GM18868 (cell line): Measurements from ENCODE around the gene SLC29A4.
"Not testable (repeated sequence)": the region's sequence is repeated elsewhere in the genome, so short reads cannot be mapped to it uniquely, and the experiment has no call there.

ENCODE experiments used
- ATAC-seq: cut with Tn5 transposase; IDR thresholded peaks from one replicate; pipeline ENCODE4 v1.9.1; 2021; ENCODE audit warnings: mild to moderate bottlenecking, moderate library complexity; ENCODE audit not compliant: unreplicated experiment

The SLC29A4 gene

DNA sequence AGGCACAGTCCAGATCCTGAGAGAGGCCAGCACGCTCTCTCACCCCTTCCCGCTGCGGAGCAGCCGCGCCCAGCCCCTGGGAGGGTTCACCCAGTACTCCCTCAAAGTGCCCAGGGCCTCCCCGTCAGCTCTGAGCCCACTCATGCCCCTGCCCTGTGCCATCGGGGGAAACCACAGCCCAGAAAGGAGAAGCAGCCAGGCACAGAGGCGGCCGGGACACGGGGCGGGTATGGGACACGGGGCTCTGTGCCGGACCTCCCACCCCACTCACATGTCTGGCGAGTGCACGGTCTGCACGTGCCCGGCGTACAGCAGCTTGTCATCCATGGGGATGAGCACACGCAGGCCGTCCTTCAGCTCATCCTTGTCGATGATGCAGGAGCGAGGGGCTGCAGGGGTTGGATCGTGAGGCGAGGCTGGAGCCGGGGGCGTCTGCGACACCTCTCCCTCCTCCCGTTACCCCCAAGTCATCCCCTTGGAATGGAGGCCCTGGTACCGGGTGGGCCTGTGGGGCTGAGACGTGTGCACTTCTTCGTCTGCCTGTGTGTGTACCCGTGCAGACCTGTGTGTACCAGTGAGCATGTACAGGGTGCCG lies 38.2 kb downstream of the SLC29A4 start:
- ATAC-seq: no peak

GRCh38 chr7:5322621-5323410 lies 40.1 kb downstream of the SLC29A4 start:
- ATAC-seq: no peak

- ATAC-seq: not testable (repeated sequence)
These were observed 41.3 kb downstream of the SLC29A4 start for GRCh38 chr7:5323800-5324781.

- no peak for ATAC-seq
These were observed 42.2 kb downstream of the SLC29A4 start for GRCh38 chr7:5324961-5325360.

GRCh38 chr7:5330288-5330687 lies 47.5 kb downstream of the SLC29A4 start:
- no peak for ATAC-seq

DNA sequence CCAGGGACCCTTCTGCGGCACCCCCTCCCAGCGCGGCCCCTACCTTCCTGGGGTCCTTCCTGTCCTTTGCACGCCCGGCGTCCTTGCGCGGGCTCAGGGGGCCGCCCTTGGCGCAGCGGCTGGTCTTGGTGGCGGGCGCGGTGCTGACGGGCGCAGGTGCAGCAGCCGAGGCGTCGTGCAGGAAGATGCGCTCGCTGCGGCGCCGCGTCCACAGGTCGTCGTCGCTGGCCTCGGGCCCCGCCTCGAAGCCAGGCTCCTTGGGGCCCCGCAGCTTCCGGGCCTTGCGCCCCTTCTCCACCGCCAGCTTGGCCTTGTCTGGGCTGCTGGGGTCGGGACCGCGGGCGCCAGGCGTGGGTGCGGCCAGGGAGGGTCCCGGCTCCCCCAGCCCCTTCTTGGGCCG lies 49.8 kb downstream of the SLC29A4 start:
- ATAC-seq: no peak

DNA sequence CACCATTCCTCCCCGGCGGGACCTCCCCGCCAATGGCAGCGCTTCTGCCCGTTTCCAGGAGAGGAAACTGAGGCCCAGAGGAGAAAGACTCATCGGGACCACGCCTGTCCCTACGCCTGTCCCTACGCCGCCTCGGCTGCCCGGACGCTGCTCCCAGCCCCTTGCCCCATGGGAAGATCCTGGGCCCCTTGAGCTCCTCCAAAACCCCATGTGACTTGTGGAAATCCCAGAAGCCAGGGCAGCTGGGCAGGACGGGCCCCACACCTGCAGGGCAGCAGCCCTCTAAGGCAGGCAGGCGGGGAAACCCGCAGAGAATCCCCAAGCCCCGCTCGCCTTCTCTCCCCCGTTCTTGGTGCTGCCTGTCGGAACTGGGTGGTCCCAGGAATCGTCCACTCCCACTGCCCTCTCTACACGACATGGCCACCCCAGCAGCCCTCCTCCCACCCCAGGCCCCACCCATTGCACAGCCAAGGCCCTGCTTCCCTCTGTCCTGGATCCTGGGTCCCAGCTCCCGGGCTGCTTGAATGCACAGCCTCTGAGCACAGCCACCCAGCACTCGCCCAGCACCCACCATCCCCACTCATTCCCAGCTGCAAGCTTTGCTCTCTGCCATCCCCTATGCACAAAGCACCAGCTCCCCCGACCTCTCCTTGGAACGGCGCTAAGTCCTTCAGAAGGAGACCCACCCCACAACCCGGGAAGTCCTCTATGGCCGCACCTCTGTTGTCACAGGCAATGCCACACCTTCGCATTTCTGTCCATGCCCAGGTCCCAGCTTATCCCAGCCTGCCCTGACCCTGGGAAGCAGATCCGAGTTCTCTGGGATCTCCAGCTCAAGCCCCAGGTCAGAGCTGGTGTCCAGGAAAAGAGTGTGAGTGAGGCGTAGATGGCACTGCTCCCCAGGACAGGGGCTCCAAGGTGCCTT lies 50.6 kb downstream of the SLC29A4 start:
- ATAC-seq: no peak

DNA sequence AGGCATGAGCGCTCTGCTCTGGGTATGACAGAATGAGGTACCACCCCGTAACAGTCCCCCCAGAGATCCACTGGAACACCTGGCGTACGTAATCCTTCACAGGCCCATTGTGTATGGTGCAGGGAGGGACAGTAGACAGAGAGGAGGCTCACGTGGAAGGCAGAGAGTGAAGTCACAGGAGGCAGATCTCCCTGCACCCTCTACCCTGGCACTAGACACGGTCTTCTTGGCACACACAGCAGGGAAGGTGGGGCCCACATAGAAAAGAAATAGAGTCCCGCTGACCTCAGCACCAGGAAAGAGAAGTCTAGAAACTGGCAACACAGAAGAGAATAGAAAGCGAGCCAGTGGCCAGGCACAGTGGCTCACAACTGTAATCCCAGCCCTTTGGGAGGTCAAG lies 51.9 kb downstream of the SLC29A4 start:
- ATAC-seq: no peak

- ATAC-seq: no peak
These were observed 54.3 kb downstream of the SLC29A4 start for GRCh38 chr7:5337047-5337446.

DNA sequence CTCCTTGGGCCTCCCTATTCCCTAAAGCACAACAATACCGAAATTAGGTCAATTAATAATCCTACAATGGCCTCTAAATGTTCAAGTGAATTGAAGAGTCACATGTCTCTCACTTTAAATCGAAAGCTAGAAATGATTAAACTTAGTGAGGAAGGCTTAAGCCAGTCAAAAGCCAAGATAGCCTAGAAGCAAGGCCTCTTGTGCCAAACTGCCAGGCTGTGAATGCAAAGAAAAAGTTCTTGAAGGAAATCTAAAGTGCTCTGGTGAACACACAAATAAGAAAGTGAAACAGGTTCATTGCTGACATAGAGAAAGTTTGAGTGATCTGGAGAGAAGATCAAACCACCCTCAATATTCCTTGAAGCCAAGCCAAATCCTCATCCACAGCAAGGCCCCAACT lies 57.2 kb downstream of the SLC29A4 start:
- no peak for ATAC-seq

GRCh38 chr7:5342631-5343030 lies 59.9 kb downstream of the SLC29A4 start:
- no peak for ATAC-seq

DNA sequence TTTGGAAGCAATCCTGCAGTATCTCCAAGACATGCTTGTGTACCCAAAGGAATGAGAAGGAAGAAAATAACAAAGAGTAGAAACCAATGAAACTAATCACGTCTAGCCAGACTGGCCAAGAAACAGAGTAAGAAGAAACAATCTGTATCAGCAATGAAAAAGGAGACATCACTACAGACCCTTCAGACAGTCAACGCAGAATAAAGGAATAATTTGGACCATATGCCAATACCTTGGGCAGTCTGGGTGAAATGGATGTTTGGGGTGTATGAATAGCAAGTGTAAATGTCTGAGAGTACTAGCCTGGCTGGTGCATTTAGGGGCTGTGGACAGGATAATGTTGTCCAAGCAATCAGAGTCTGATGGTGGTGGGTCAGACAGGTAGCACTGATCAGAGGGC lies 61.1 kb downstream of the SLC29A4 start:
- no peak for ATAC-seq

DNA sequence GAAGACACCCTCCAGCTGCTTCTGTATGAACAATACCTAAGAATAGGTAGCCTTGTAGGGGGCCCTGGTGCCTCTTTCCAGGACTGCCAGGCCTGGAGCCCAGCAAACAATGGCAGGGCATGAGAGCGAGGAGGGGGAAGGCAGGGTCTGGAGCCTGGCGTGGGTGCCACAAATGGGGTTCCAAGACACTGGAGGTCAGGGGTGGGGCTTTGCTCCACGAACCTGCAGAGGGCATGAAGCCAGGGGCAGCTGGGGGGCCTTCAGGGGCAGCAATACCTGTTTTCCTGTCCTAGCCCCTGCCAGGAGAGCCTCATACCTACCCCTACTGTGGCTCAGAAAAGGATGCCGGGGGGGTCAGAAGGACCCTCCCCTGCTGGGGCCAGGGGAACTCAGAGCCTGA lies 61.6 kb downstream of the SLC29A4 start:
- no peak for ATAC-seq

- no peak for ATAC-seq
These were observed 62.4 kb downstream of the SLC29A4 start for GRCh38 chr7:5345171-5345570.

DNA sequence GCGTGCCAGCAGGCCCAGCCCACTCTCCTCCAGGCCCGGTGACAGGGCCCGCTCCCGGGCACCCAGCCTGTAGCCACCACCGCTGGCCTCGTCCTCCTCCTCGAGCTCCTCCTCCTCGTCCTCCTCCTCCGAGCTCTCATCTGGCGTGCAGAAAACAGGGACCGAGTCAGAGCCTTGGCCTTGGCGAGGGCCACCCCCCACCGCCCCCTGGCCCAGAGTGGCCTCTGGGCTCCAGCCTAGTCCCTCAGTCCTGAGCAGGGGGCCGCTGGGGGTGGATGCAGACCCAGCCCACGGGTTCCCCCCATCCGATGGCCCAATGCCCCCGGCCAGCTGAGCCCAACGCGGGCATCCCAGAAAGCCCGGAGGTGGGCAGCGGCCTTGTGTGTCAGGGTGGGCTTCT lies 62.9 kb downstream of the SLC29A4 start:
- ATAC-seq: no peak

DNA sequence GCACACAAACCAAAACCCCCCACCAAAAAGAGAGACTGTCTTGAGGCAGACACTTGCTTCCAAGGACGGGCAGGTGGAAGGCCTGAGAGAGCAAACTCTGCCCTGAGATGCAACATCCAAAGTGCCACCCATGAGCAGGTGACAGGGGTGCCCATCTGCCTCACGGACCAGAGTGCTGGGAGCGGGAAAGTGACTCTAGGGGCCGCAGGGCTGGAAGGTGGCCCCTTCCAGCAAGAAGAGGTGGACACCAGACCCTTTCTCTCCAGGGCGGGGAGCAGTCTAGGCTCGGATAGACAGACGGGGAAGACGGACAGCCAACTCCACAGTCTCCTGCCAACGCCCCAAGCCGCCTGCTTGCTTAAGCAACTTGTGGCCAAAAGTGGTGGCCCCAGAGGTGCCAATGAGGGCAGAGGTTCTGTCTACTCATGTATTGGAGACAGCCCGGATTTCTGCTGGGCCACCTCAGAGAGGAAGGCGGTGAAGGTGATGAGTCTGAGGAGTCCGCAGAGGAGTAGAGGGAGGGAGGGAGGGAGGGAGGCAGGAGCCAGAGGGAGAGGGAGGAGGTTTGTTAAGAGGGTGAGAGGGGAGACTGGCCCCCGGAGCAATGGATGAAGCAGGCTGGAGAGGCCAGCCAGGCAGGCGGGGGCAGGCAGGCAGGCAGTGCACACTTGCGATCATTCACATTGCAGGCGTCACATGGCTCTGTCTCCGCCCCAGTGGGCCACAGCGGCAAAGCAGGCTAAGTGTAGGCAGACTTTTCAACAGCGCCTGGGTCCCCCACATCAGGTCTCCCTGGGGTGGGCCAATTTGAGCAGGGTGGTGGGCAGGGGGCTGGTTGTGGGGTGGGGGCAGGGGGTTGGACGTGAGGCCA lies 65.6 kb downstream of the SLC29A4 start:
- ATAC-seq: no peak

DNA sequence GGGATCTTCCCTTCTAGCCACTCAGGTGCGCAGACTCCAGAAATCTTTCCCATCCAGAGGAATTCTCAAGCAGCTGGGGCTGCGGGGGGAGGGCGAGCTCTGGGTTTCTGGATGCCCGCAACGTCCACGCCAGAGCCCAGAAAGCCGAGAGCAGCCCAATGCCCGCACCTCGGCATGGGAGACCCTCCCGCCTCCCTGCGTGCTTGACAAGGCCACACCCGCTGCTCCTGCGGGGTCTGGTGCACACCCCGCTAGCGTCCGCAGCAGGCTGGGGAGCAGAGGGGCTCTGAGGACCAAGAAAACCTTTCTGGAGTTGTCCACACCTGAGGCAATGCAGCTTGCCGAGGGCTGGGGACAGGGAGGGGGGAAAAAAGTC lies 66.2 kb downstream of the SLC29A4 start:
- no peak for ATAC-seq

DNA sequence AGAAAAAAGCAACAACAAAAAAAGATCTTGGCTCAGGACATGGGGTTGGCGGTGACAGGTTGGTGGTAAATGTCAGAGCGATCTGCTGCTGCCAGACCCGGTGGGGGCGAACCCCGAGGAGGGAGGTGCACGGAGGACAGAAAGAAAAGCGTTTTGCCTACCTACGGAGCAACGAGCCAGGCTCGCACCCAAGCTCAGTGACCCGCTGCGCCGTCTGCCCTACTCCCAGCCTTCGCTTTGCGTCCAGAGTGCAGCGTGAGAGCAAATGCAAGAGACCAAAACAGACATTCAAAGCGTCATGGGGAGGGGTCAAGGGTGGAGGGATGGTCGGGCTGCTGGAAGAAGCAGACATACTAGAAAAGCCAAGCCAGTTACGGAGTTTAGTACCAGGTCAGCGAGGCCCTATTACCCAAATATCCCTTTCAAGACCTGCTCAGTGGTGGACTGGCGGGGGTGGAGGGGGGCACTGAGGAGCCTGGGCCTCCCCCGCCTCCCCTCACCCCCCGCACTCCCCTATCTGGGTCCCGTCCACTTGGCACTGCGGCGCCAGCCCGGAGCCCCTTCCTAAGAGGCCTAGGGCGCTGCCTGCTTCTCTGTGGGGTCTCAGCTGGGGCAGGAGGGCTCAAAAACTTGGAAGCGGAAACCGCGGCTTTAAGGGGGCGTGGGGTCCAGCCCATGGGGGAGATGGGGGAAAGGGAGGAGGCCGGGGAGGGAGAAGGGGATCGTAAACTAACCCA lies 66.9 kb downstream of the SLC29A4 start:
- no peak for ATAC-seq

GRCh38 chr7:5350174-5350463 lies 67.4 kb downstream of the SLC29A4 start:
- no peak for ATAC-seq
